Endothelial cell of umbilical vein (primary cell): ENCODE data around the gene KIF23. TPM values are rescaled to one million over a fixed set of nuclear protein-coding genes. Genes with fewer than 3 reads are reported as not detected.

Source experiments
- BruUV-seq: library from RNA; stranded (reverse); fragments of 400-500 nt; replicated peaks from 2 replicates; lab custom pipeline; 2021; lab: Mats Ljungman, UMichigan
- CTCF ChIA-PET: fragments of 300-600, 350-600 bp; sonication (Branson Sonifier 250); formaldehyde crosslinking; loops from one replicate; lab custom pipeline; 2021; ENCODE audit warnings: antibody characterized with exemption, inconsistent platforms; lab: Charles Lee
- POLR2A ChIA-PET: fragments of 300-600, 350-600 bp; sonication (Branson Sonifier 250); formaldehyde crosslinking; loops from one replicate; lab custom pipeline; 2021; ENCODE audit warnings: antibody characterized with exemption, inconsistent platforms; lab: Charles Lee
- DNase-seq: peaks from one replicate; pipeline ENCODE4 v3.0.0-alpha.2; 2011; ENCODE audit warnings: low read depth, low spot score
- FAIRE-seq: peaks from 2 replicates; lab custom pipeline; 2011; peaks lifted over from hg19 to GRCh38; lab: Jason Lieb, UNC
- H2AFZ ChIP-seq: 2 replicates; pipeline ENCODE4 v1.6.0; 2012; ENCODE audit warnings: low read depth, low read length, control low read depth, inconsistent platforms
- H3K27ac ChIP-seq: 2 replicates; pipeline ENCODE4 v1.5.1; 2011; ENCODE audit warnings: low read depth, mild to moderate bottlenecking, control low read depth, low read length, moderate library complexity; ENCODE audit not compliant: insufficient read depth
- H3K27me3 ChIP-seq, 2 experiments: 2 replicates each; pipeline versions ENCODE4 v1.6.0 to v1.6.1; 2011; ENCODE audit warnings: low read length in 2 of 2, mixed read lengths in 1 of 2; ENCODE audit not compliant: control insufficient read depth in 2 of 2, insufficient read depth in 2 of 2
- H3K36me3 ChIP-seq, 2 experiments: 2 replicates in 1 of 2; 3 replicates in 1 of 2; pipeline ENCODE4 v1.5.1; 2011; ENCODE audit warnings: low read length in 2 of 2, mild to moderate bottlenecking in 1 of 2, moderate library complexity in 1 of 2; ENCODE audit not compliant: control insufficient read depth in 2 of 2, insufficient read depth in 2 of 2; ENCODE audit errors: extremely low read depth in 1 of 2
- H3K4me1 ChIP-seq: 3 replicates; pipeline ENCODE4 v1.5.1; 2011; ENCODE audit warnings: mild to moderate bottlenecking, low read length; ENCODE audit not compliant: control insufficient read depth, insufficient read depth; ENCODE audit errors: extremely low read depth
- H3K4me2 ChIP-seq: 2 replicates; pipeline ENCODE4 v1.6.1; 2011; ENCODE audit warnings: low read length, control low read depth, mixed read lengths; ENCODE audit not compliant: insufficient read depth
- H3K4me3 ChIP-seq, 3 experiments: fragments of 200-600 bp in 1 of 3; sonication (generic), shearing (Covaris generic) in 1 of 3; replicated peaks in 1 of 3; 2 replicates each; pipeline ENCODE4 v1.5.1; 2011 to 2016; ENCODE audit warnings: control low read depth in 3 of 3, low read length in 3 of 3, mild to moderate bottlenecking in 2 of 3, inconsistent platforms in 1 of 3, low read depth in 1 of 3, moderate library complexity in 1 of 3; ENCODE audit not compliant: insufficient read depth in 1 of 3
- H3K79me2 ChIP-seq: 2 replicates; pipeline ENCODE4 v1.6.0; 2012; ENCODE audit warnings: low read length, inconsistent platforms; ENCODE audit not compliant: control insufficient read depth, insufficient read depth
- H3K9ac ChIP-seq: replicated peaks from 2 replicates; pipeline ENCODE3; 2011; ENCODE audit warnings: low read length, control low read depth; ENCODE audit not compliant: insufficient read depth; ENCODE audit errors: extremely low read depth
- H3K9me1 ChIP-seq: replicated peaks from 3 replicates; pipeline ENCODE4 v1.6.0; 2011; ENCODE audit warnings: mild to moderate bottlenecking, low read length; ENCODE audit not compliant: control insufficient read depth, insufficient read depth; ENCODE audit errors: extremely low read depth
- H3K9me3 ChIP-seq: replicated peaks from 2 replicates; pipeline ENCODE4 v1.5.1; 2012; ENCODE audit warnings: low read length, inconsistent platforms; ENCODE audit not compliant: control insufficient read depth, insufficient read depth
- H4K20me1 ChIP-seq: replicated peaks from 2 replicates; pipeline ENCODE3; 2011; ENCODE audit warnings: mild to moderate bottlenecking, low read length; ENCODE audit not compliant: control insufficient read depth, insufficient read depth; ENCODE audit errors: extremely low read depth
- CTCF ChIP-seq, 2 donors: IDR thresholded peaks; 1 replicate in 1 of 2; 2 replicates in 1 of 2; pipeline ENCODE4 v1.5.1; 2011; ENCODE audit warnings: low read length in 2 of 2, mild to moderate bottlenecking in 2 of 2, moderate library complexity in 2 of 2, control low read depth in 1 of 2, inconsistent platforms in 1 of 2, low read depth in 1 of 2; ENCODE audit not compliant: insufficient read depth in 1 of 2; ENCODE audit errors: extremely low read depth in 1 of 2
- EZH2 ChIP-seq: IDR thresholded peaks from 2 replicates; pipeline ENCODE4 v1.6.1; 2012; ENCODE audit warnings: borderline replicate concordance, low read depth, mild to moderate bottlenecking, moderate library complexity, low read length, inconsistent platforms; ENCODE audit not compliant: severe bottlenecking
- FOS ChIP-seq: IDR thresholded peaks from 2 replicates; pipeline ENCODE4 v1.6.1; 2011; ENCODE audit warnings: mild to moderate bottlenecking, low read length, moderate library complexity, borderline replicate concordance; ENCODE audit not compliant: insufficient read depth
- JUN ChIP-seq: IDR thresholded peaks from 2 replicates; pipeline ENCODE4 v1.6.1; 2011; ENCODE audit warnings: borderline replicate concordance, low read depth; ENCODE audit not compliant: insufficient read length, insufficient read depth
- MAX ChIP-seq: IDR thresholded peaks from 2 replicates; pipeline ENCODE4 v1.6.1; 2011; ENCODE audit not compliant: insufficient read depth, insufficient read length
- MYC ChIP-seq: IDR thresholded peaks from one replicate; pipeline ENCODE4 v1.6.1; 2011; ENCODE audit warnings: mild to moderate bottlenecking, low read depth, low read length
- POLR2A ChIP-seq: IDR thresholded peaks from 2 replicates; pipeline ENCODE4 v1.6.1; 2012; ENCODE audit warnings: low read depth, mild to moderate bottlenecking, control low read depth, low read length
- POLR2AphosphoS5 ChIP-seq: IDR thresholded peaks from 2 replicates; pipeline ENCODE4 v1.6.1; 2012; ENCODE audit warnings: low read depth, mild to moderate bottlenecking, control low read depth, low read length, moderate library complexity; ENCODE audit not compliant: insufficient read depth
- dilution Hi-C: fragments of 300-500 bp; cut with MboI; formaldehyde crosslinking; loops from one replicate; pipeline ENCODE4 v1.15.0; 2019; ENCODE audit warnings: low sequenced_read_pairs; ENCODE audit not compliant: extremely low pct_ligation_motif_present
- intact Hi-C: fragments of 100-400 bp; cut with micrococcal nuclease; formaldehyde crosslinking; loops from one replicate; pipeline ENCODE4 v1.10.0; 2022
- polyA plus RNA-seq, 4 experiments: library from polyadenylated mRNA; depleted of rRNA in 3 of 4; stranded (reverse) in 3 of 4; unstranded in 1 of 4; fragments of >200 nt; gene quantifications; 2 replicates each; pipeline versions ENCODE4 v1.2.1 to v1.2.3, GENCODE V29; 2011 to 2012; ENCODE audit warnings: missing spikeins in 1 of 4
- total RNA-seq: library from RNA; stranded (reverse); gene quantifications from 2 replicates; pipeline ENCODE4 v1.2.3, GENCODE V29; 2021

The KIF23 gene
- total and polyA plus RNA-seq, 2 donors (not counting 3 experiments of a cell fraction or from before 2014, with no cell fraction given): 25.4 to 64.7 TPM

GRCh38 chr15:69414701-69415167 lies 585 bp downstream of the KIF23 start:
- FAIRE-seq (peak; percentile 89), DNase-seq (peak; percentile 65)
- peaks cover 49% of the 10 kb centered on the region for H3K79me2 ChIP-seq
- H3K9ac ChIP-seq: peak overlapping the region; percentile 89
- BruUV-seq: TSS peak; percentile 33
- peaks cover 17% of the 10 kb centered on the region for H3K4me1 ChIP-seq
- dilution Hi-C loops: no loop called here
- peak overlapping the region; percentile 92 for H2AFZ ChIP-seq
- H3K4me2 ChIP-seq: peak overlapping the region; percentile 91
- ChIA-PET CTCF (interaction anchor here (0.7 to 1.4 kb wide), 8 partner anchors 9 to 356 kb away, joined by 3 to 7 read pairs (median 4); partner anchors contain the start of gene RPLP1), POLR2A (interaction anchor here (0.6 to 2.2 kb wide), 3 partner anchors 28 to 261 kb away, joined by 3 to 12 read pairs (median 4); partner anchors contain the start of gene RPLP1)
- no peaks in the 10 kb centered on the region for H3K27me3 ChIP-seq
- peaks cover 0 to 3% of the 10 kb centered on the region in 2 experiments for H3K36me3 ChIP-seq
- peak overlapping the region; percentile 54 for H3K27ac ChIP-seq
- peak overlapping the region; percentile 93 to 94 (median 93) for H3K4me3 ChIP-seq
- intact Hi-C loops: loop anchor here (1.0 to 2.0 kb wide), 3 partner anchors 38 to 355 kb away; partner anchors contain the start of genes GLCE and RPLP1
- H3K9me3 ChIP-seq: no peaks in the 10 kb centered on the region
- no peaks in the 10 kb centered on the region for H4K20me1 ChIP-seq
- TF ChIP-seq JUN (no peak), POLR2A (no peak), MYC (no peak), POLR2AphosphoS5 (peak; percentile 1)
- no peaks in the 10 kb centered on the region for H3K9me1 ChIP-seq

GRCh38 chr15:69415381-69415780 lies 1.2 kb downstream of the KIF23 start:
- Histone ChIP-seq H3K9ac (peak overlapping the region; percentile 89), H3K4me1 (peaks cover 17% of the 10 kb centered on the region)
- CTCF ChIA-PET: interaction anchor here (1.1 to 1.4 kb wide), 4 partner anchors 9 to 51 kb away, joined by 3 to 6 read pairs (median 4); partner anchors contain the start of gene RPLP1

More at GRCh38 chr15:69415381-69415780, 1.2 kb downstream of the KIF23 start:
- peaks cover 55% of the 10 kb centered on the region for H3K79me2 ChIP-seq
- no peaks in the 10 kb centered on the region for H4K20me1 ChIP-seq
- DNase-seq: peak; percentile 8
- POLR2A ChIA-PET: interaction anchor here (0.6 to 2.2 kb wide), 2 partner anchors 28 to 37 kb away, joined by 4 to 12 read pairs; partner anchors contain the start of gene RPLP1
- TF ChIP-seq CTCF (IDR thresholded peaks at IDR 0.05; ENCODE audit: extremely low read depth in 1 of 2, insufficient read depth in 1 of 2, low read depth in 1 of 2, low read length in 2 of 2) (no peak), EZH2 (no peak), FOS (no peak), JUN (no peak), MAX (no peak)
- H2AFZ ChIP-seq: peak overlapping the region; percentile 28
- no peak for FAIRE-seq
- no peaks in the 10 kb centered on the region for H3K9me1 ChIP-seq
- intact Hi-C loops: loop anchor here (2.0 kb wide), 1 partner anchor 255 kb away; the partner anchor contains the start of gene GLCE
- peak overlapping the region; percentile 54 for H3K27ac ChIP-seq
- H3K9me3 ChIP-seq: no peaks in the 10 kb centered on the region
- BruUV-seq: TSS peak; percentile 58
- peaks cover 0 to 3% of the 10 kb centered on the region in 2 experiments for H3K36me3 ChIP-seq
- H3K27me3 ChIP-seq: no peaks in the 10 kb centered on the region
- dilution Hi-C loops: no loop called here
- peak overlapping the region; percentile 91 for H3K4me2 ChIP-seq
- peak overlapping the region; percentile 93 to 94 (median 93) for H3K4me3 ChIP-seq
